SKM-1 (cell line): ENCODE measurements around the gene ATG13.
A peak's percentile ranks its signal among the peaks of the same experiment; 100 is the strongest.

Source experiments
- DNase-seq: peaks from one replicate; lab custom pipeline; 2025; ENCODE audit not compliant: unreplicated experiment; lab: John Stamatoyannopoulos, UW

ATG13 gene

DNA sequence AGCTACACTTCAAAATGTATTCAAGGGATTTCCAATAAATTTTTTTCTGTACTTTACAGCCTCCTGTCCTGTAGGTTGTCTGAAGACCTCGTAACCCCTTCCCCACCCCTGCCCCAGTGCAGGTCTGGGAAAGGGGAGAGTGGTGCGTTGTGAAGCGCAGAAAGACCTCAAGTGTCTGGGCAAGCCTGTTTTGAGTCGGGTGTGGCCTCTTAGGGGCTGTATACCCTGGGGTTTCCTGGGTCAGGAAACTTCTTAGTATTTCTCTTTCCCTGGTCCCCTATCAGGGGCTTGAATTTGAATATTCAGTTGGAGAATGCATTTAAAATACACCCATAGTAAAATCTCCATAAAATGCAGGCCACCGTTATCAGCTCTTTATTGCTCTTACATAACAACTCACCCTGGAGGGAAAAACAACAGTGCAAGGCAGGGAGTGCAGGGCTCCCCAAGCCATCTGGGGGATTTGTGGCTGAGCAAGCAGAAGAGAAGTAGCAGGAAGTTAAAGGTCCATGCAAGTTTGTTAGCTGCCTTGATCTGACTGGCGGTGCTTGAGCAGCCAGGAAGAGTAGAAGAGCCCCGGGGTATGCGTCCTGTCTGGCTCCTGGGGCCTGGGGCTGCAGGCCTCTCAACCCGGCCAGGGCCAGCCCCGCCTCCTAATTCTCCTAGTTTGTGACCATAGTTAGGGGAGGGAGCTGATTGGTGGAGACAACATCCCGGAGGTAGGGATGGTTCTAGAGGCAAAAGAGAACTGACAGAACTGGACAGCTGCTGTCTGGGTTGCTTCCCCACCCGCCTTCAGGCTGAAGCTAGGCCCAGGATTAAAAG is 57.3 kb downstream of the ATG13 start:
- DNase-seq, result peak; percentile 36

DNA sequence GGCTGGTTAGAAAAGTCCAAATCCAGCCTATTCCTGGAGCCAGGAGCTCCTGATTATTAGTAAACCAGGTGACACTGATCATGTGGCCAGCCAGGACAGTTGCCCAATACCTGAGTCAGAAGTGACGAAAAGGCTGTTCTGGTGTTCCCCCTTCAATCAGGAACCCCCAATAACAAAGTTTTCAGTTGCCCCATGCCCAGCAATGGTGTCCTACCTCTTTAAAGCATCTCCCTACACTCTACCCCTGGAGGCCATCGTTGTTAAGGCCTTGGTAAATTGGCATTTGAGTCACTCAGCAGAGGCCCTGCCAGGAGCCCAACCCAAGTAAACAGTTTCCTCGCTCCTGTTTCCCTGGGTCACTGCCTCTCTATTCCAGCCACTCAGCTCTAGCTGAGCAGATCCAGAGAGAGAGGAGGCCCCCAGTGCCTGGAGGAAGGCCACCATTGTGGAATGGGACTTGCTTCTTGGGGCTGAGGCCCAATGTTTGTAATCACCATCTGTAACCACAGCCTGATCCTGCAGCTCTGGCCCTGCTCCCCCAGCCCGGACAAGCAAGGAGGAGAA is 58.0 kb downstream of the ATG13 start:
- DNase-seq, result no peak

DNA sequence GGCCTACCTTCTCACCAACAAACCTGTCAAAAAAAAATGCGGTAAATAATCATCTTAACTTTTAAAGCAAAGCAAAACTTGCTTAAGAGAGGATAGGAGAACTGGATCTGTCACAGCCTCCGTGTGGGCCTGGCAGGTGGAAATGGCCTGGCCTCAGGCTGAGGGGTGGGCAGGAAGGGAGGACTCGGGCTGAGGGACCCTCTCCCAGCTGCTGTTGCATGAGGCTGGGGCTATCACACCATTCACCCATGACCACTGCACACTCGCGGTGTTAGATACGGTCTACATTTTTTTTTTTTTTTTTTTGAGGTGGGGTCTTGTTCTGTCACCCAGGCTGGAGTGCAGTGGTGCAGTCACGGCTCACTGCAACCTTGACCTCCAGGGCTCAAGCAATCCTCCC is 58.6 kb downstream of the ATG13 start:
- DNase-seq, result no peak

DNA sequence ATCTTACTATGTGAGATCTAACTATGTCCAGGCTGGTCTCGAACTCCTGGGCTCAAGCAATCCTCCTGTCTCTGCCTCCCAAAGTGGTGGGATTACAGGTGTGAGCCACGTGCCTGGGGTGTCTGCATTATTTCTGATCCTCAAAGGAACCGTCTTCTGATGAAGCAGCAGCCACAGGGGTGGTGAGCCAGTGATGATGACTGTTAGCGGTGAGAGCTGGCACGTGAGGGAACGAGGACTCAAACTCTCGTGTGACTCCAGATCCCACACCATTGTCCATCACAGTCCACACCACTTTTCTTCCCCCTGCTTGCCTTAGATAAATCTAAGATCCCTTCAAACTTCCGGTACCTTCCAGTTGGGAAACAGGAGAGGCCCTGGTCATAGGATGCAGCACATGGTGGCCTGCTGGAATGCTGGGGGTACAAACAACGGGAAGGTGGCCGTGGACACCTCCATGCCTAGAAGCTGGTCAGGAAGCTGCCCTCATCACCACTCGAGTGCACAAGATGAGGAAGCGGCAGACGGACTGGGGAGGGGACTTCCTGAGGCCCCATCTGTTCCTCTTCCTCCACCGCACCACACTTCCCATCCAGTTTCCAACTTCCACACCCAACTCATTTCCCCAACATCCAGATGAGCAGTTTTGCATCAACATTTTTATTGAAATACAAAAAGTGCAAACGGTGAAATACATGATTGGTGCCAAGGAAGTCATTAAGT is 59.2 kb downstream of the ATG13 start:
- peak; percentile 67 for DNase-seq

DNA sequence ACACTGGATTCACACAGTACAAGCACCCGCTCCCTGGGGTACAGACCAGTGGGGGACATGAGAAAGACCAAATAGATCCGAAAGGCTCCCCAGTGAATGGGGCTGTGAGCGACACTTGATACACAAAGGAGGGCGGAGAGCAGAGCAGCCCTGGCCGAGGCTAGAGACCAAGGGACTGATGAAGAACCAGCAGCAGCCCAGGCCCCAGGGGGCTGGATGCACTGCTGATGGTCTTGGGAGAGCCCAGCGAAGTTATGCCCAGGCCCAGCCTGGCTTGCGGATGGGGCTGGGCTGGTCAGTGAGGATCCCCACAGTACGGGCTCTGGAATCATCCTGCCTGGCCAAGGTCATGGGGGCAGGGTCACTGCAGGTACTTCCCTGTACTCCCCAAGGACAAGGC is 59.8 kb downstream of the ATG13 start:
- DNase-seq, result no peak

DNA sequence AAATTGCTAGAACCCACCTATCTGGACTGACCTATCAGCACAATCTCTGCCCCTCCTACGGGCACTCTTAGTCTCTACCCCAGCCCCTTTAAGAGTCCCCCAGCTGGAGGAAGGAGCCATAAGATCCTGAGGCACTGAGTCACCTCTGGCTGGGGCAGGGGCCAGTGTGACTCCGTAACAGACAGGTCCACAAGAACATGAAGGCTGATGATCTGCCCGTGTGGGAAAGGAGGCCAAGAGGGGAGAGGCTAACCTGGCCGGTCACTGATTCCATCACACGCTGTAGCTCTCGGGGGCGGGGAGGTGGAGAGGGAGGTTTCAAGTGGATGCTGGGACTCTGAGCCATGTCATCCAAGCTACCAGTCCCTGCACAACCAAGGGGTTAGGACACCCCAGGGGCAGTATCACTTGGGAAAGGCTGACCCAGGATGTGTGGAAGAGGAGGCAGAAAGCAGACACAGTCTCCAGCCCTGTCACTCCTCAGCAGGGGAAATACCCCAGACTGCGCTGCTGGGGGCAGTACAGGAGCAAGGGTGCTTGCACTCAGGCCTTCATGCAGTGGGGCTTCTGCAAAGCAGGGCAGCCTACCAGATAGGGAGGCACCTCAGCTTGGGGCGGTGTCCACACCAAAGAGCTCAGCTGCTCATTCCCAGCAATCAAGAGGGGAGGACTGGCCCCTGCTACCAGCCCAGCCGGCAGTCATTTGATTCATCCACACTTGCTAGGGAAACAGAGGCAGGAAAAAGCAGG is 60.8 kb downstream of the ATG13 start:
- DNase-seq, result no peak

DNA sequence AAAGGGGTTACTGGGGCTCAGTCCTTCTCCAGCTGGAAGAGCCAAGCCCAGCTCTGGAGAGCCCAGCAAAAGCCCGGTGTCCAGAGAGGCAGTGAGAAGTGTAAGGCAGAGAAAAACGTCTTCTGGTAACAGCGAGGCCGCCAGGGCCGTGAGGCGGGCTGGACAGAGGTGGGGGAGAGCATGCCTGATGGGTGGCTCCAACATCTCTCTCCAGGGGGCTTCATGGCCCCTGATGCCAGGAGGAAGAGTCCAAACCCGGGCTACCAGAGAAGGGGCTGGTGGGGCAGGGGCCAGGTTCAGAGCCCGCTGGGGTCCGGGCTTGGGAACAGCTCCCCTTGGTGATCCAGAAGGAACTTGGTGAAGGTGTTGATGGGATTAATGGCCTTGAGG is 61.4 kb downstream of the ATG13 start:
- DNase-seq, result no peak

DNA sequence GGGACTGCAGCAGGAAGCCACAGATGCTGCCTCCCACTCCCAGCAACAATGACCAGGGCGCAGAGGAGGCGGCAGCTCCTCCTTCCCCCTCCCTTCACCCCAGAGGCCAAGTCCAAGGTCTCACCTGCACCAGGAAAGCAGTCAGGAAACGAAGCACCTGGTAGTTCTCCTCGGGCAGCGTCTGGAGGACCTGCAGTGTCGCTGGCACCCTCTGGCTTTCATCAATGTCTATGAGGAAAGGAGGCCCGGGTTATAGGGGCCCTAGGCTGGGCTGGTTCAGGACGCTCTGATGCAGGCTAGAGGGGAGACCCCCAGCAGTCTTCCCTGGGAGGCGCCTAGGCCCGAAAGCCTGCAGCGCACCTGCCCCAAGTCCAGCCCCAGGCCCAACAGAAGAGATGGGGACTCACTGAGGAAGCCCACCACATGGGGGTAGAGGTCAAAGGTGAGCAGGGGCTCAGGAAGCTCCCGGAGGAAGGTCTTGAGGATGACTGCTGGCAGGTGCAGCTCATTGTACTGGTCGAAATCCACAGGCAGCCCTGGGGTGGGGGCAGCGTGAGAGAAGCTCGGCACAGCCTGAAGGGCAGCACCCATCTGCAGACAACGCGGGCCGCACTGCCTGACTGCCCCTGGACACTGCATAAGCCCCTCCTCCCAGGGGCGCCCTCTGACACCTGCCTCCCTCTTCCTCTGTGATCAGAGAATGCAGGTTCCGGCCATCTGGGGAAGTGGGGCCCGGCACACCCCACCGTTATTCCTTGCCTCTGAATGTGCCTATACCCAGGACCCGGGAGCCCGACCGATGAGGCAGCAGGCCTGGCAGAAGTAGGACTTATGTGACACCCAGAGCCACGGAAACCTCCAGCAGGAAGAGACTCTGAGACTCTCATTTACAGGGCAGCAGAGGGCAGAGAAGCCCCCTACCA is 62.1 kb downstream of the ATG13 start:
- no peak for DNase-seq

DNA sequence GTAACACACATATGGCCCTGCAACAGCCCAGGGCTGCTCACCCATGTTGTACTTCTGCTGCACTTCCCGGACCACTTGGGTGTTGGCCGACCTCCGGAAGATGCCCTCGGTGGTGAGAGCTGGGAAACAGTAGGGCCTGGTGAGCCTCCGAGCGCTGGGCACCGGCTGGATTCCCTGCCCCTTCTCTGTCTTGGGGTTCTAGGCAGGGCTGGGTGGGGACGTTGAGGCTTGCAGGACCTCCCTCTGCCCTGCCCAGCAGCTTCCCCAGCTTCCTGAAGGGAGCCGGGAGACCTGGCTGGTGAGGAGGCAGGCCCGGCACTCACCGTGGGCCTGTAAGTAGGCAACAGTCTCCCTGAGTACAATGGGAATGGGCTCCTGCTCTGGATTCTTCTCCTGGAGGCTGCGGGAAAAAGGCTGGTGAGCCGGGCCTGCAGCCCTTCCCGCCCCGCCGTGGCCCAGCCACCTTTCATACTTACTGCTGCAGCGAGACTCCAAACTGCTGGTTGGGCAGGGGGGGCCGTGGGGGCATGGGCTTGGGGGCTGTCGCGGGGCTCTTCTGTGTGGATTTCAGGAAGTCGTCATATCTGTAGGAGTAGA is 62.9 kb downstream of the ATG13 start:
- no peak for DNase-seq

DNA sequence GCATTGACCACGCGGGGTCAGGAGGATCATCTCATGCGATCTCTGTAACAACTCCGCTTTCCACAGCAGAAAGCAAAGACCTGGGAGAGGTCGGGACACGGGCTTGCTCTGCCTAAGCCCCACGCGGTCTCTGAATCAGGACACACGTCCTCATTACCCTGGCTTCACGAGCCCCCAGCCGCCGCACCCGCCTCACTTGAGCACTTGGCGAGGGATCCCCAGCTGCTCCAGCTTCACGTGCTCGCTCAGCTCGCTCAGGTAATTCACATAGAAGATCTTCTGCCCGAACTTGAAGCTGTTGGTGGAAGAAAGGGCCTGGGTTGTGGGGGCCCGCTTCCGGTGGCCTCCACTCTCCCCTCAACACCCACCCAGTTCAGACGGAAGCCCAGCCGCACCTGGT is 63.5 kb downstream of the ATG13 start:
- no peak for DNase-seq

DNA sequence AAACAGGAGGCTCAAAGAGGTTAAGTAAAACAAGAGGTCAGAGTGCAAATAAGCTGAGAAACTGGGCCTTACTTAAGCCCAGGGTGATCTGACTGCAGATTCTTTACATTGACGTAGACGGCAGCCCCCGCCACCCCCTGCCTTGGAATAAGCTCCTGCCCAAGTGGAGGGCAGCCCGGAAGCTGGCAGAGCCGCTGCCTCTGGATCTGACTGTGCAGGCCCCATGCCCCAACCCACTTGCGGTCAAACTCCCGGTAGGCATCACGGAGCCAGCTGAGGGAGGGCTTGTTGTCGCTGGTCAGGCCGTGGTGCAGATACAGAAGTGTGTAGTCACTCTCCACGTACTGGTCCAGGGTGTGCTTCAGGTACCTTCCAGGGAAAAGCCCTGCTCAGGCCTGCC is 64.5 kb downstream of the ATG13 start:
- DNase-seq, result no peak

DNA sequence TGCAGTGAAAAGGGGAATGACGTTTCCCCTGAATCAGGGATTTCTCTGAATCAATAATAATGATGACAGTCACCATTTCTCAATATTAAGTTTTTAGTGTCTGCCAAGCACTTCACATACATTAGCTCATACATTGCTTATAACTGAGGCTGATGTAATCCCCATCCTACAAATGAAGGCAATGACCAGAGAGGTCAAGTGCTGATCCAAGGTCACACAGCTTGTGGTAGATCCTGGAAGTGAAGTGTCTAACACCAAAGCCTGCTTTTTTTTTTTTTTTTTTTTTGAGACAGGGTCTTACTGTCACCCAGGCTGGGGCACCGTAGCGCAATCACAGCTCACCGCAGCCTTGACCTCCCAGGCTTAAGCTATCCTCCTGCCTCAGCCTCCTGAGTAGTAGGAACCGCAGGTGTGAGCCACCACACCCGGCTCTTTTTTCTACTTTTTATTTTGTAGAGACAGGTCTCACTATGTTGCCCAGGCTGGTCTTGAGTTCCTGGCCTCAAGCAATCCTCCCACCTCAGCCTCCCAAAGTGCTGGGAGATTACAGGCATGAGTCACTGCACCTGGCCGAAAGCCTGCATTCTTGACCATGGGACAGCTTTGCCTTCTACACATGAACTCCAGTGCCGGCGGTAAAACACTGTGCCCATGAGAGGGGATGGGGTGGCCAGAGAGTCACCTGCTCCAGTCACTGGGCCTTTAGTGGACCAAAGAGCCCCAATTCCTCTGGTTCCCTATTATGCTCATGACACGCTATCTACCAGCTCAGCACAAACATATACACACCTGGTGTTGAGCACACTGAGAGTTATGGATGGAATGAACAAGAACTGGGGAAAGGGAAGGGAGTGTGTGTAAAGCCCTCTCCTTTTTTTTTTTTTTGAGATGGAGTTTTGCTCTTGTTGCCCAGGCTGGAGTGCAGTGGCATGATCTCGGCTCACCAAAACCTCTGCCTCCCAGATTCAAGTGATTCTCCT is 65.7 kb downstream of the ATG13 start:
- no peak for DNase-seq

DNA sequence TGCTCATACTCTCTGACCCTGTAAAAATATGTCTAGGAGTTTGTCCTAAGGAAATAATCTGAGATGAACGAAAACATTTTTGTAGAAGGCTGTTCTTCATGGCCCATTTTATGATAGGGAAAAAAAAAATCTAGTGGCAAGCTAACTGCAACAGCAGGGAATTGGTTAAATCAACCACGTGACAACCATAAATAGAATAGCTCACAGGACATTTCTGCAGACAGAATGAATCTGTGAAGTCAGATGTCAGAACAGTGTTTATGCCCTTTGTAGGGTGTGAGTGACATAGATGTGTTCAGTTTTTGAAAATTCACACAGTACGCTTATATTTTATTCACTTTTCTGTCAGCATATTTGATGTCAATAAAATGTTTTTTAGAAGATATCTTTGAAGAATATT is 67.0 kb downstream of the ATG13 start:
- no peak for DNase-seq

DNA sequence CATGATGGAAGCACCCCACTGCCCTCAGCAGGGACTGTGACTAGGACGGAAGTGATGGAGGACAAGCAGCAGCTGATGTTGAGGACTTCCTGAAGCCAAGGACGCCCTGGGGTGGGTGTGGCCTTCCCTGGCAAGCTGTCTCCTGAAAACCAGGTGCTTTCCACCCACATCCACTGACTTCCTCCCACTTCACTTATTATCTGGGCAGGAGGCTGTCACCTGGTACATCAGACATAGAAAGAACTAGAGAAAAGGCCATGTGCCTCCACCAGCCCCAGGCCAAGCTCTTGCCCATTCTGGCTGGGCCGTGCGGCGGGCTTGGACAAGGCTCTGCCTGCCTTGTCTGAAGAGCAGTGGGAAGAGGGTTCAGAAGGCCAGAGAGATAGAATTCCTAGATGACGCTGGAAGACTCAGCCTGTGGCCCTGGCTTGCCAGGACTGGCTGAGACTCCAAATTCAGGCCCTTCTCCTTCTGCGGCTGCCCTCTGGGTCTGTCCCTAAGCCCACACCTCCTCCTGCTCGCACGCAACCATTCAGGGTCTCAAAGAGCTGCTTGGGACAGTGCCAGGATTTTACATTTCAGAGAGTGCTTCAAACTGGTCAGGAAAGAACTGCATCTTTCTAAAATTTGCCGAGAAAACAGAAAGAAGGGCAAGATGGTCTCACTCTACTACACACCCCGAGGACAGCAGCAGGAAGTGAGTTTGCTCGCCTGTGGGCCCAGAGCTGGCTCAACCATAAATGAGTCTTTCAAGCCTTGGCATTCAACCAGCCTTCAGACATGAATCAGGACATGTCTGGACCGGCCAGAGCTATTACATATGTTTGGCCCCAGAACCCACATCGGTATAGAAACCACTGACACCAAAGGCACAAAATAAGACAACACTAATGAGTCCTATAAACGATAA is 69.8 kb downstream of the ATG13 start:
- no peak for DNase-seq

DNA sequence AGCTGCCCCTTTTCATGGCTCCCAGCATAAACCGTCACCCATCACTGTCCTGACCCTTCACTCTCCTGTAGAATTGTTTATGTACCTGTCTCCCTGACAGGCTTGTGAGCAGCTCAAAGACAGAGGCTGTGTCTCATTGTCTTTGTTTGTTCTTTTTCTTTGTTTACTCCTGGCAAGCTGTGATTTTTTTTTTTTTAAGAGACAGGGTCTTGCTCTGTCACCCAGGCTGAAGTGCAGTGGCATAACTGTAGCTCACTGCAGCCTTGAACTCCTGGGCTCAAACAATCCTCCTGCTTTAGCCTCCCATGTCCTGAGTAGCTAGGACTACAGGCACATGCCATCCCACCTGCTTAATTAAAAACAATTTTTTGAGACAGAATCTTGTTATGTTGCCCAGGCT is 73.3 kb downstream of the ATG13 start:
- no peak for DNase-seq

DNA sequence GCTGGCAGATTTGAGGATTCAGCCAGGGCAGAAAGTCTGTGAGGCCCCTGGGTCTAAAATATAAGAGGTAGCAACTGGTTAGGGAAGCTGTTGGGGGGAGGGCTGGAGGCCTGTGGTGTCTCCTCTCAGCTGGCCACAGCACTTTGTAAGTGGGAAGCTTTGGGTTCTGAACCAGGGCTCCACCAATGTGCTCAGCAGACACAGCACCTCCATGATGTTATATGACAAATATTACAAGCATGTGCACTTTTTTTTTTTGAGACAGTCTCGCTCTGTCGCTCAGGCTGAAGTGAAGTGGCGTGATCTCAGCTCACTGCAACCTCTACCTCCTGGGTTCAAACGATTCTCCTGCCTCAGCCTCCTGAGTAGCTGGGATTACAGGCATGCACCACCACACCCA is 75.1 kb downstream of the ATG13 start:
- no peak for DNase-seq

DNA sequence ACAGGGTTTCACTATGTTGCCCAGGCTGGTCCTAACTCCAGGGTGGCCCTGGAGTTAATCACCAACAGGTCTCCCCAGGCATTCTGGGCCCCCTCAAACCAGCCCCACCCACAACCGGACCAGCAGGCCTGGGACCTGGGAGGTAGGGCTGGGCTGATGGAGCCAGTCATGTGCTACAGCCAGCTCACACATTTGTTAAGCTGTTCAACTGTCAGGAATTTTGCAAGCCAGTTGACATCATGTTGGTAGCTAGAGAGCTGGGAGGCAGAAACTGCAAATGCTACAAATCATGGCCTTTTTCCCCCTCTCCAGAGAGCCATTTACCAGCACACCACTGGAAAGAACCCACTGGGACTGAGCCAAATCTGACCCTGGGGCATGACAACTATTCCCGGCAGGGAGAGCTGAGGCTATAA is 76.3 kb downstream of the ATG13 start:
- no peak for DNase-seq

DNA sequence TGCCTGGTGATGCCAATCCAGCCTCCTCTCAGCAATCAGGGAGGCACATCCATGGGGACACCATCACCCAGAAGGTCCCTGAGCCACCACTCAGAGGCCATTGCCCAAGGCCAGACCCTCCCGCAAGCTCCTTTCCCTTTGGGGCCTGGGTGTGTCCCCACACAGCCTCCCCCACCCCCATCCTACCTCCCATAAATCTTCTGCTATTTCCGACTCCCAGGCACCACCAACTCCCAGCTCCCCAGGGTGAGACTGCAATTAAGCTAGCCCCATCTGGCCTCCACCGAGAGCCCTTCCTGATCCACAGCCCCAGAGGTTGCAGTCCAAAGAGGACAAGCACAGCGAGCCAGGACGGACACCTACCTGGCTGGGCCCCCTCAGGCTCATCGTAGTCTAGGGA is 76.7 kb downstream of the ATG13 start:
- no peak for DNase-seq
